Measurements from ENCODE around the gene BTBD19. TPM values are rescaled to one million over a fixed set of nuclear protein-coding genes. Genes with fewer than 3 reads are reported as not detected.

Gene BTBD19
- total RNA-seq, 1 experiment from 2014 or later = 11.6 TPM

DNA sequence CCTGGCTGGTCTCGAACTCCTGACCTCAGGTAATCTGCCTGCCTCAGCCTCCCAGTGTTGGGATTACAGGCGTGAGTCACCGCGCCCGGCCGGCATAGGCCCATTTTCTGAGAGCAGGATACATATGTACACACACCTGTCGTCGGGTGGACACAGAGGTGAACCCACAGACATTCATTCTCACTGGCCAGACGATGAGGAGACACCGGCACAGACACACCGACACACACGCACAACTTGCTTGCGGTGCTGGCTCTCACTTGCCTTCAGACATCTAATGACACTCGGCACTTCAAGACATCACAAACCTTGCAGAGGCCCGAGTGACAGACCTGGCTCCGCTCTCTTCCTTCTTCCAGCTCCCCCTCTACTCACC, 34.2 kb downstream of the BTBD19 start:
- ChIA-PET CTCF (no interaction called here), RAD21 (ENCODE audit: low non-redundant PET in 1 of 2, low total read pairs in 2 of 2, uncharacterized antibody in 2 of 2, unreplicated experiment in 2 of 2) (no interaction called here), POLR2A (no interaction called here)
- H3K4me3 ChIP-seq (replicated peaks in 1 of 2; ENCODE audit: low read depth in 1 of 2, low read length in 2 of 2) = no peak overlapping the region
- BruUV-seq (replicated peaks) = no TSS peak
- H3K9ac ChIP-seq (ENCODE audit: low read length) = no peak overlapping the region
- H4K20me1 ChIP-seq (ENCODE audit: insufficient read depth) = no peaks in the 10 kb centered on the region
- no peaks in the 10 kb centered on the region for H3K4me1 ChIP-seq (ENCODE audit: control insufficient read depth in 1 of 2, insufficient read depth in 2 of 2, low read length in 2 of 2)
- no peak for DNase-seq (ENCODE audit: low read depth, low spot score)
- intact Hi-C loops (cut with micrococcal nuclease) = no loop called here
- no peaks in the 10 kb centered on the region for H3K9me3 ChIP-seq (ENCODE audit: control insufficient read depth in 1 of 2, insufficient read depth in 1 of 2, low read depth in 1 of 2, low read length in 2 of 2)
- H3K79me2 ChIP-seq (ENCODE audit: insufficient read depth, low read length) = no peaks in the 10 kb centered on the region
- H3K9me2 ChIP-seq (ENCODE audit: insufficient read depth) = no peaks in the 10 kb centered on the region
- no peak overlapping the region for H2AFZ ChIP-seq (ENCODE audit: low read depth, low read length, poor library complexity, severe bottlenecking)
- no peaks in the 10 kb centered on the region for H3K36me3 ChIP-seq (ENCODE audit: control insufficient read depth in 1 of 2, insufficient read depth in 2 of 2, low read length in 2 of 2)
- no peak overlapping the region for H3K4me2 ChIP-seq (ENCODE audit: low read length)
- no peak overlapping the region for H3K27ac ChIP-seq (ENCODE audit: low read depth, low read length)
- no peak for ATAC-seq
- TF ChIP-seq SRF (IDR thresholded peaks at IDR 0.05; ENCODE audit: low read depth) (no peak), POLR2AphosphoS5 (IDR thresholded peaks at IDR 0.05; ENCODE audit: low read depth, low read length) (no peak), EZH2 (IDR thresholded peaks at IDR 0.05) (no peak), RAD21 (IDR thresholded peaks at IDR 0.05; ENCODE audit: low read depth) (no peak), MAX (IDR thresholded peaks at IDR 0.05) (no peak), POLR2A (IDR thresholded peaks at IDR 0.05; ENCODE audit: borderline replicate concordance, extremely low read depth, insufficient read depth, insufficient read length) (no peak), ZFX (IDR thresholded peaks at IDR 0.05) (no peak), ZBTB33 (IDR thresholded peaks at IDR 0.05; ENCODE audit: extremely low read depth, insufficient replicate concordance, low read length) (no peak), REST (IDR thresholded peaks at IDR 0.05; ENCODE audit: low read depth) (no peak), SIN3A (IDR thresholded peaks at IDR 0.05; ENCODE audit: low read depth) (no peak)
- TF ChIP-seq, protein P1, sequence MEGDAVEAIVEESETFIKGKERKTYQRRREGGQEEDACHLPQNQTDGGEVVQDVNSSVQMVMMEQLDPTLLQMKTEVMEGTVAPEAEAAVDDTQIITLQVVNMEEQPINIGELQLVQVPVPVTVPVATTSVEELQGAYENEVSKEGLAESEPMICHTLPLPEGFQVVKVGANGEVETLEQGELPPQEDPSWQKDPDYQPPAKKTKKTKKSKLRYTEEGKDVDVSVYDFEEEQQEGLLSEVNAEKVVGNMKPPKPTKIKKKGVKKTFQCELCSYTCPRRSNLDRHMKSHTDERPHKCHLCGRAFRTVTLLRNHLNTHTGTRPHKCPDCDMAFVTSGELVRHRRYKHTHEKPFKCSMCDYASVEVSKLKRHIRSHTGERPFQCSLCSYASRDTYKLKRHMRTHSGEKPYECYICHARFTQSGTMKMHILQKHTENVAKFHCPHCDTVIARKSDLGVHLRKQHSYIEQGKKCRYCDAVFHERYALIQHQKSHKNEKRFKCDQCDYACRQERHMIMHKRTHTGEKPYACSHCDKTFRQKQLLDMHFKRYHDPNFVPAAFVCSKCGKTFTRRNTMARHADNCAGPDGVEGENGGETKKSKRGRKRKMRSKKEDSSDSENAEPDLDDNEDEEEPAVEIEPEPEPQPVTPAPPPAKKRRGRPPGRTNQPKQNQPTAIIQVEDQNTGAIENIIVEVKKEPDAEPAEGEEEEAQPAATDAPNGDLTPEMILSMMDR (IDR thresholded peaks at IDR 0.05 in 2 of 3, conservative IDR thresholded peaks at IDR 0.05 in 1 of 3; ENCODE audit: borderline replicate concordance in 1 of 3, insufficient read depth in 1 of 3, low read depth in 2 of 3, low read length in 2 of 3) = no peak
- no peaks in the 10 kb centered on the region for H3K27me3 ChIP-seq (ENCODE audit: insufficient read depth, low read length)

All from HCT116 (cell line).